WTC11 (cell line): Measurements from ENCODE around the gene CACNA1B.

Source experiments
- CTCF ChIP-seq: fragments of 200-600 bp; IDR thresholded peaks from 2 replicates; pipeline ENCODE4 v1.8.0; 2022; ENCODE audit warnings: antibody characterized with exemption
- ELF4 ChIP-seq: sonication (generic); formaldehyde crosslinking; IDR thresholded peaks from 2 replicates; pipeline ENCODE4 v1.8.1; 2022; ENCODE audit warnings: low read depth, mild to moderate bottlenecking, moderate library complexity, missing genetic modification reagents
- FOXP4 ChIP-seq: sonication (generic); formaldehyde crosslinking; IDR thresholded peaks from 2 replicates; pipeline ENCODE4 v1.8.0; 2022; ENCODE audit warnings: mild to moderate bottlenecking, missing genetic modification reagents
- HMGXB4 ChIP-seq: sonication (generic); formaldehyde crosslinking; IDR thresholded peaks from 2 replicates; pipeline ENCODE4 v1.8.1; 2023; ENCODE audit warnings: mild to moderate bottlenecking, moderate library complexity, missing genetic modification reagents
- JUN ChIP-seq: sonication (generic); formaldehyde crosslinking; IDR thresholded peaks from 2 replicates; pipeline ENCODE4 v1.8.0; 2023; ENCODE audit warnings: mild to moderate bottlenecking, missing genetic modification reagents
- MAX ChIP-seq: sonication (generic); formaldehyde crosslinking; IDR thresholded peaks from 2 replicates; pipeline ENCODE4 v1.8.0; 2022; ENCODE audit warnings: mild to moderate bottlenecking, missing genetic modification reagents
- NFYB ChIP-seq: sonication (generic); formaldehyde crosslinking; conservative IDR thresholded peaks from 2 replicates; pipeline ENCODE4 v1.8.0; 2022; ENCODE audit warnings: low read depth, missing genetic modification reagents
- PREB ChIP-seq: sonication (generic); formaldehyde crosslinking; IDR thresholded peaks from 2 replicates; pipeline ENCODE4 v1.8.1; 2022; ENCODE audit warnings: mild to moderate bottlenecking, missing genetic modification reagents, moderate library complexity, borderline replicate concordance
- ZNF512 ChIP-seq: sonication (generic); formaldehyde crosslinking; IDR thresholded peaks from 2 replicates; pipeline ENCODE4 v1.8.1; 2022; ENCODE audit warnings: missing genetic modification reagents, borderline replicate concordance

GRCh38 chr9:137989156-137989555, 111.6 kb downstream of the CACNA1B start:
- TF ChIP-seq CTCF, result no peak
- TF ChIP-seq NFYB (CRISPR knock-in tag), result no peak
- TF ChIP-seq JUN (CRISPR knock-in tag), result no peak
- TF ChIP-seq MAX (CRISPR knock-in tag), result no peak
- TF ChIP-seq PREB (CRISPR knock-in tag), result no peak
- TF ChIP-seq HMGXB4 (CRISPR knock-in tag), result no peak
- no peak for TF ChIP-seq ELF4 (CRISPR knock-in tag)
- no peak for TF ChIP-seq FOXP4 (CRISPR knock-in tag)
- TF ChIP-seq ZNF512 (CRISPR knock-in tag), result no peak
